GM12878 (cell line): ENCODE measurements around the gene KIF5A. TPM values are rescaled to one million over a fixed set of nuclear protein-coding genes. Genes with fewer than 3 reads are reported as not detected.
A peak's percentile ranks its signal among the peaks of the same experiment; 100 is the strongest.

Experiments
- ATF7 ChIP-seq: fragments of 450-650 bp; IDR thresholded peaks from 2 replicates; pipeline ENCODE4 v1.6.1; 2016; ENCODE audit warnings: low read depth, mild to moderate bottlenecking
- CHD2 ChIP-seq: IDR thresholded peaks from 2 replicates; pipeline ENCODE4 v1.6.1; 2011; ENCODE audit warnings: low read depth, low read length, improper control_type of control experiment, borderline replicate concordance
- E2F4 ChIP-seq: IDR thresholded peaks from 2 replicates; pipeline ENCODE4 v1.6.1; 2012; ENCODE audit warnings: low read depth, low read length, improper control_type of control experiment
- ESRRA ChIP-seq: IDR thresholded peaks from 2 replicates; pipeline ENCODE4 v1.6.1; 2012; ENCODE audit warnings: mild to moderate bottlenecking, low read length, improper control_type of control experiment
- ETV6 ChIP-seq, 2 experiments: fragments of 450-650 bp in 1 of 2; IDR thresholded peaks in 1 of 2; conservative IDR thresholded peaks in 1 of 2; 2 replicates each; pipeline ENCODE4 v1.6.1; 2014; ENCODE audit warnings: antibody characterized with exemption in 1 of 2, borderline replicate concordance in 1 of 2, low read depth in 1 of 2, mild to moderate bottlenecking in 1 of 2, moderate library complexity in 1 of 2
- EZH2 ChIP-seq: IDR thresholded peaks from 2 replicates; pipeline ENCODE4 v1.6.1; 2012; ENCODE audit warnings: low read depth, mild to moderate bottlenecking, control low read depth, inconsistent platforms, low read length, borderline replicate concordance; ENCODE audit not compliant: control insufficient read depth
- IKZF1 ChIP-seq: fragments of 450-650 bp; conservative IDR thresholded peaks from 2 replicates; pipeline ENCODE4 v1.6.1; 2017; ENCODE audit warnings: antibody characterized with exemption, mild to moderate bottlenecking
- JUNB ChIP-seq: IDR thresholded peaks from 2 replicates; pipeline ENCODE4 v1.6.1; 2016; ENCODE audit warnings: antibody characterized with exemption, mild to moderate bottlenecking
- KAT2A ChIP-seq: conservative IDR thresholded peaks from 2 replicates; pipeline ENCODE4 v1.6.1; 2011; ENCODE audit warnings: low read depth, low read length; ENCODE audit not compliant: control insufficient read depth
- LARP7 ChIP-seq: fragments of 450-650 bp; IDR thresholded peaks from 2 replicates; pipeline ENCODE4 v1.6.1; 2017; ENCODE audit warnings: mild to moderate bottlenecking
- MLLT1 ChIP-seq: fragments of 450-650 bp; IDR thresholded peaks from 2 replicates; pipeline ENCODE4 v1.6.1; 2016; ENCODE audit warnings: mild to moderate bottlenecking
- NBN ChIP-seq: fragments of 450-650 bp; IDR thresholded peaks from 2 replicates; pipeline ENCODE4 v1.6.1; 2016
- PBX3 ChIP-seq: IDR thresholded peaks from 2 replicates; pipeline ENCODE4 v1.6.1; 2011; ENCODE audit warnings: mild to moderate bottlenecking, low read depth, low read length, moderate library complexity; ENCODE audit not compliant: insufficient replicate concordance
- POLR2AphosphoS2 ChIP-seq: IDR thresholded peaks from 2 replicates; pipeline ENCODE4 v1.6.1; 2011; ENCODE audit warnings: low read depth, mild to moderate bottlenecking, low read length, improper control_type of control experiment, moderate library complexity
- RAD21 ChIP-seq: IDR thresholded peaks from 2 replicates; pipeline ENCODE4 v1.6.1; 2011; ENCODE audit warnings: mild to moderate bottlenecking, low read depth, low read length, moderate library complexity; ENCODE audit not compliant: insufficient read depth
- SIN3A ChIP-seq: IDR thresholded peaks from 2 replicates; pipeline ENCODE4 v1.6.1; 2012; ENCODE audit warnings: low read depth, low read length, improper control_type of control experiment
- SIX5 ChIP-seq: IDR thresholded peaks from 2 replicates; pipeline ENCODE4 v1.6.1; 2011; ENCODE audit warnings: mild to moderate bottlenecking, low read depth, low read length, moderate library complexity; ENCODE audit not compliant: severe bottlenecking
- SMARCA5 ChIP-seq: fragments of 450-650 bp; IDR thresholded peaks from 2 replicates; pipeline ENCODE4 v1.6.1; 2017; ENCODE audit warnings: mild to moderate bottlenecking
- STAT3 ChIP-seq: IDR thresholded peaks from 2 replicates; pipeline ENCODE4 v1.6.1; 2011; ENCODE audit warnings: low read depth, low read length, improper control_type of control experiment
- SUPT20H ChIP-seq: IDR thresholded peaks from 2 replicates; pipeline ENCODE4 v1.6.1; 2011; ENCODE audit warnings: low read depth, mild to moderate bottlenecking, low read length, moderate library complexity, borderline replicate concordance; ENCODE audit not compliant: control insufficient read depth
- WRNIP1 ChIP-seq: IDR thresholded peaks from 2 replicates; pipeline ENCODE4 v1.6.1; 2011; ENCODE audit warnings: low read depth, low read length, improper control_type of control experiment, borderline replicate concordance
- ZBED1 ChIP-seq: IDR thresholded peaks from 2 replicates; pipeline ENCODE4 v1.6.1; 2016; ENCODE audit warnings: borderline replicate concordance
- ZNF592 ChIP-seq: fragments of 450-650 bp; IDR thresholded peaks from 2 replicates; pipeline ENCODE4 v1.6.1; 2017; ENCODE audit warnings: mild to moderate bottlenecking, moderate library complexity
- polyA plus RNA-seq, 11 experiments: library from polyadenylated mRNA; depleted of rRNA in 4 of 11; unstranded in 6 of 11; stranded (reverse) in 5 of 11; fragments of >200 nt; fragmentation: Nextera tagmentation in 4 of 11; fragmentation: Illumina TruSeq in 1 of 11; extraction: Ambion mirVana in 4 of 11; extraction: Trizol in 1 of 11; gene quantifications; 1 replicate in 1 of 11; 2 replicates in 10 of 11; pipeline versions ENCODE4 v1.2.1 to v1.2.3, GENCODE V29; 2011 to 2016; ENCODE audit warnings: inconsistent platforms in 2 of 11, missing spikeins in 2 of 11, low read depth in 1 of 11
- total RNA-seq, 4 experiments: library from RNA; depleted of rRNA in 3 of 4; stranded (reverse); fragments of >200 nt in 3 of 4; fragmentation: Illumina TruSeq in 1 of 4; extraction: Trizol in 1 of 4; gene quantifications; 2 replicates each; pipeline versions ENCODE4 v1.2.1 to v1.2.3, GENCODE V29; 2013 to 2021

The KIF5A gene
- total and polyA plus RNA-seq, 10 of the 15 experiments (the other 5 are each of a cell fraction or from before 2014, with no cell fraction given) = 0.35 to 2.9 (median 0.97) TPM

- TF ChIP-seq JUNB (peak; percentile 87), SMARCA5 (no peak), LARP7 (peak; percentile 87; the same call in 1 of the 2 replicates), MLLT1 (peak; percentile 90), ZBED1 (peak; percentile 65; the same call in 1 of the 2 replicates), EZH2 (no peak), IKZF1 (no peak), POLR2AphosphoS2 (peak; percentile 99), NBN (peak; percentile 67), E2F4 (no peak), SIN3A (peak; percentile 81), ATF7 (peak; percentile 57), SUPT20H (no peak), PBX3 (peak; percentile 76), ZNF592 (no peak), RAD21 (no peak), KAT2A (no peak), STAT3 (no peak), ETV6 (conservative IDR thresholded peaks at IDR 0.05 in 1 of 2, IDR thresholded peaks at IDR 0.05 in 1 of 2; ENCODE audit: borderline replicate concordance in 1 of 2, low read depth in 1 of 2) (no peak), SIX5 (no peak), CHD2 (peak; percentile 81), WRNIP1 (peak; percentile 97; the same call in 1 of the 2 replicates), ESRRA (peak; percentile 15; the same call in 1 of the 2 replicates)
These were observed 29.6 kb upstream of the KIF5A start, which contains the start of gene DDIT3 (continued) for GRCh38 chr12:57520053-57520818.
